Loucy (cell line): Measurements from ENCODE around the gene SHB.

ENCODE experiments used
- EZH2phosphoT487 ChIP-seq: fragments of 200-600 bp; IDR thresholded peaks from 2 replicates; pipeline ENCODE4 v1.6.1; 2018; ENCODE audit warnings: antibody characterized with exemption, mild to moderate bottlenecking, moderate library complexity, borderline replicate concordance
- TF ChIP-seq, protein P1 (sequence below): fragments of 200-600 bp; sonication (generic); conservative IDR thresholded peaks from 2 replicates; pipeline ENCODE4 v1.5.1; 2014; ENCODE audit warnings: mild to moderate bottlenecking, antibody characterized with exemption, low read length

DNA sequence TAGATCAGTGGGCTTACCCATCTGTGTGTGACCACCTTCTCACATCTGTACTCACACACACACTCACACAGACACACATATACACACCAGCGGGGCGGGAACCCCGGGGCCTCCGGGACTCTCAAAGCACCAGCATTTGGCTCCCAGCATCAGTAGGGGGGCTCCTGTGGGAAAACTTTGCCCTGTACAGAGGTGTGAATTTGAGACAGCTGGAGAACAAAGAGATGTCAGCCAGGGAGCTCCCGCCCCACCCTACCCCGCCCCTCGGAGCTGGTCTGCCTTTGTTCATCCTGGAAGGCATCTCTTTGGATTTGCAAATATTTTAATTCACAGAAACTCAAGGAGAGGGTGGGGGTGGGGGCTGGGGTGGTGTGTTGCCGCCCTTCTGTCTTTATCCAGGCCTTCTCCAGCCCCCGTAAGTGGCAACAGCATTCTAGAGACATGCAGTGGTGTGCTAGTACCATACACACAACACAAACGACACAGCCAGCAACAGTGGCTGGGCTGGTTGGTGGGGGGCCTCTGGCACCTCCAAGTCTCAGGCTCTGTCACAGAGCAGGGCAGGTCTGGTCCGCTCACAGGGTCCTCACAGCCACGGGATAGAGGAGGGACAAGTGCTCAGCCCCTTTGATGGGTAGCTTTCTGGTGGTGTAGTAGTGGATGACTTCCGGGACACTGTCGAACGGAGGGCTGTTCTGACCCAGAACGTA lies 149.6 kb downstream of the SHB start:
- TF ChIP-seq, protein P1, sequence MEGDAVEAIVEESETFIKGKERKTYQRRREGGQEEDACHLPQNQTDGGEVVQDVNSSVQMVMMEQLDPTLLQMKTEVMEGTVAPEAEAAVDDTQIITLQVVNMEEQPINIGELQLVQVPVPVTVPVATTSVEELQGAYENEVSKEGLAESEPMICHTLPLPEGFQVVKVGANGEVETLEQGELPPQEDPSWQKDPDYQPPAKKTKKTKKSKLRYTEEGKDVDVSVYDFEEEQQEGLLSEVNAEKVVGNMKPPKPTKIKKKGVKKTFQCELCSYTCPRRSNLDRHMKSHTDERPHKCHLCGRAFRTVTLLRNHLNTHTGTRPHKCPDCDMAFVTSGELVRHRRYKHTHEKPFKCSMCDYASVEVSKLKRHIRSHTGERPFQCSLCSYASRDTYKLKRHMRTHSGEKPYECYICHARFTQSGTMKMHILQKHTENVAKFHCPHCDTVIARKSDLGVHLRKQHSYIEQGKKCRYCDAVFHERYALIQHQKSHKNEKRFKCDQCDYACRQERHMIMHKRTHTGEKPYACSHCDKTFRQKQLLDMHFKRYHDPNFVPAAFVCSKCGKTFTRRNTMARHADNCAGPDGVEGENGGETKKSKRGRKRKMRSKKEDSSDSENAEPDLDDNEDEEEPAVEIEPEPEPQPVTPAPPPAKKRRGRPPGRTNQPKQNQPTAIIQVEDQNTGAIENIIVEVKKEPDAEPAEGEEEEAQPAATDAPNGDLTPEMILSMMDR, result no peak
- TF ChIP-seq EZH2phosphoT487, result no peak
